ENCODE results near the gene TMEM106C.

The TMEM106C gene

GRCh38 chr12:48017921-48018617 lies 54.7 kb downstream of the TMEM106C start:
- DNase-seq: no peak
